ENCODE results near the gene DTX3L. TPM values are rescaled to one million over a fixed set of nuclear protein-coding genes. Genes with fewer than 3 reads are reported as not detected.

Gene DTX3L
- total RNA-seq, 1 donor from 2014 or later: 16.6 TPM

DNA sequence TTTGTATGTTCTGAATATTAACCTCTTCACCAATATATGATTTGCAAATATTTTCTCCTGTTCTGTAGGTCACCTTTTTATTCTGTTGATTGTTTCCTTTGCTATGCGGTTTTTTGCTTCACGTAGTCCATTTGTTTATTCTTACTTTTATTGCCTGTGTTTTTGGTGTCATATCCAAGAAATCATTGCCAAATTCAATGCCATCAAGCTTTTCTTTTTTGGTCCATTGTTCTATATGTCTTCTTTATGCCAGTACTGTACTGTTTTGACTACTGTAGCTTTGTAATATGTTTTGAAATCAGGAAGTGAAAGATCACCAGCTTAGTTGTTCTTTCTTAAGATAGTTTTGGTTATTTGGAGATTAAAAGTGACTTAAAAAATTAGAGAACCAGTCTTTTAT, 17.5 kb downstream of the DTX3L start:
- Mint-ChIP-seq H3K27me3 (ENCODE audit: low read depth) (peaks cover 6% of the 10 kb centered on the region), H3K9me3 (ENCODE audit: low read depth) (peaks cover 23% of the 10 kb centered on the region), H3K27ac (ENCODE audit: unreplicated experiment) (no peak overlapping the region), H3K4me3 (ENCODE audit: unreplicated experiment) (no peak overlapping the region), H3K4me1 (ENCODE audit: low read depth) (peaks cover 5% of the 10 kb centered on the region), H3K36me3 (ENCODE audit: low read depth) (peaks cover 12% of the 10 kb centered on the region)
- no peak for DNase-seq (ENCODE audit: low spot score)
- TF ChIP-seq, protein P1, sequence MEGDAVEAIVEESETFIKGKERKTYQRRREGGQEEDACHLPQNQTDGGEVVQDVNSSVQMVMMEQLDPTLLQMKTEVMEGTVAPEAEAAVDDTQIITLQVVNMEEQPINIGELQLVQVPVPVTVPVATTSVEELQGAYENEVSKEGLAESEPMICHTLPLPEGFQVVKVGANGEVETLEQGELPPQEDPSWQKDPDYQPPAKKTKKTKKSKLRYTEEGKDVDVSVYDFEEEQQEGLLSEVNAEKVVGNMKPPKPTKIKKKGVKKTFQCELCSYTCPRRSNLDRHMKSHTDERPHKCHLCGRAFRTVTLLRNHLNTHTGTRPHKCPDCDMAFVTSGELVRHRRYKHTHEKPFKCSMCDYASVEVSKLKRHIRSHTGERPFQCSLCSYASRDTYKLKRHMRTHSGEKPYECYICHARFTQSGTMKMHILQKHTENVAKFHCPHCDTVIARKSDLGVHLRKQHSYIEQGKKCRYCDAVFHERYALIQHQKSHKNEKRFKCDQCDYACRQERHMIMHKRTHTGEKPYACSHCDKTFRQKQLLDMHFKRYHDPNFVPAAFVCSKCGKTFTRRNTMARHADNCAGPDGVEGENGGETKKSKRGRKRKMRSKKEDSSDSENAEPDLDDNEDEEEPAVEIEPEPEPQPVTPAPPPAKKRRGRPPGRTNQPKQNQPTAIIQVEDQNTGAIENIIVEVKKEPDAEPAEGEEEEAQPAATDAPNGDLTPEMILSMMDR (IDR thresholded peaks at IDR 0.05): no peak

DNA sequence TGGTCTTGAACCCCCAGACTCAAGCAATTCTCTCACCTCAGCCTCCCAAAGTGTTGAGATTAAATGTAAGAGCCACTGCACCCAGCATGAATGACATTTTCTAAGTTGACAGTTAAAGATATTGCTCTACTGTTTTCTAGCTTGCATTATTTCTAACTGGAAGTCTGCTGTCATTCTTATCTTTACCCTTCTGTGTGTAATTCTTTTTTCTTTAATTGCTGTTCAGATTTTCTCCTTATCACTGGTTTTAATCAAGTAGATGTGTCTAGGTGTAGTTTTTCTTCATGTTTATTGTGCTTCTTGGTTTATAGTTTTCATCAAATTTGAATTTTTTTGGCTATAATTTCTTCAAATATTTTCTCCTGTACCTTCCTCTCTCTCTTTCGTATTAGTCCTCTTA, 18.3 kb downstream of the DTX3L start:
- H3K4me1 Mint-ChIP-seq (ENCODE audit: low read depth): peaks cover 5% of the 10 kb centered on the region
- TF ChIP-seq, protein P1 (IDR thresholded peaks at IDR 0.05): no peak
- H3K4me3 Mint-ChIP-seq (ENCODE audit: unreplicated experiment): no peak overlapping the region
- H3K9me3 Mint-ChIP-seq (ENCODE audit: low read depth): peaks cover 23% of the 10 kb centered on the region
- DNase-seq (ENCODE audit: low spot score): no peak
- peaks cover 12% of the 10 kb centered on the region for H3K36me3 Mint-ChIP-seq (ENCODE audit: low read depth)
- H3K27ac Mint-ChIP-seq (ENCODE audit: unreplicated experiment): no peak overlapping the region
- H3K27me3 Mint-ChIP-seq (ENCODE audit: low read depth): peaks cover 5% of the 10 kb centered on the region

DNA sequence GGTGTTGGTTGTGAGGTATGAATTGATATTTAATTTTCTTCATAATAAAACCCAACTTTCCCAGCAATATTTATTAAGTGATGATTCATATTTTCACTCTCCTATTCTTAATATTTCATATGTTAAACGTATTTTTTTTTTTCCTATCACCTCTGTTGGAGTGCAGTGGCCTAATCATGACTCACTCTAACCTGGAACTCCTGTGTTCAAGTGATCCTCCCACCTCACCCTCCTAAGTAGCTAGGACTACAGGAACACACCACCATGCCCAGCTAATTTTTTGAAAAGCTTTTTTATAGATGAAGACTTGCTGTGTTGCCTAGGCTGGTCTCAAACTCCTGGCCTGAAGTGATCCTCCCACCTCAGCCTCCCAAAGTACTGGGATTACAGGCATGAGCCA, 22.0 kb downstream of the DTX3L start:
- H3K9me3 Mint-ChIP-seq (ENCODE audit: low read depth): peaks cover 23% of the 10 kb centered on the region
- H3K4me1 Mint-ChIP-seq (ENCODE audit: low read depth): no peaks in the 10 kb centered on the region
- H3K27me3 Mint-ChIP-seq (ENCODE audit: low read depth): peaks cover 6% of the 10 kb centered on the region
- H3K36me3 Mint-ChIP-seq (ENCODE audit: low read depth): peaks cover 12% of the 10 kb centered on the region
- no peak overlapping the region for H3K4me3 Mint-ChIP-seq (ENCODE audit: unreplicated experiment)
- no peak for DNase-seq (ENCODE audit: low spot score)
- TF ChIP-seq, protein P1 (IDR thresholded peaks at IDR 0.05): no peak
- H3K27ac Mint-ChIP-seq (ENCODE audit: unreplicated experiment): no peak overlapping the region

DNA sequence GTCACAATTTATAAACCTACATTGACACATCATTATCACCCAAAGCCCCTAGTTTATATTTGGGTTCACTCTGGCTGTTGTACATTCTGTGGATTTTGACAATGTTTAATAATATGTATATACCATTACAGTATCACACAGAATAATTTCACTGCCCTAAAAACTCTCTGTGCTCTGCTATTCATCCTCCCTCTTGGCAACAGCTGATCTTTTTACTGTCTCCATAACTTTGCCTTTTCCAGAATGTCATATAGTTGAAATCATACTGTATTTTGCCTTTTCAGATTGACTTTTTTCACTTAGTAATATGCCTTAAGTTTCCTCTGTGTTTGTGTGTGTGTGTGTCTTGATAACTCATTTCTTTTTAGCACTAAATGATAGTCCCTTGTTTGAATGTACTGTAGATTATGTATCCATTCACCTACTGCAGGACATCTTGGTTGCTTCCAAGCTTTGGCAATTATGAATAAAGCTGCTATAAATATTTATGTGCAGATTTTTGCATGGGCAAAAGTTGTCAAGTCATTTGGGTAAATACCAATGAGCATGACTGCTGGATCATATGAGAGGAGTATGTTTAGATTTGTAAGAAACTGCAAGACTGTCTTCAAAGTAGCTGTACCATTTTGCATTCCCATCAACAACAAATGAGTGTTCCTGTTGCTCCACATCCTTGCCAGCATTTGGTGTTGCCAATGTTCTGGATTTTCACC, 22.8 kb downstream of the DTX3L start:
- H3K9me3 Mint-ChIP-seq (ENCODE audit: low read depth): peaks cover 15% of the 10 kb centered on the region
- no peak for DNase-seq (ENCODE audit: low spot score)
- no peak overlapping the region for H3K4me3 Mint-ChIP-seq (ENCODE audit: unreplicated experiment)
- peaks cover 8% of the 10 kb centered on the region for H3K27me3 Mint-ChIP-seq (ENCODE audit: low read depth)
- TF ChIP-seq, protein P1 (IDR thresholded peaks at IDR 0.05): no peak
- no peak overlapping the region for H3K27ac Mint-ChIP-seq (ENCODE audit: unreplicated experiment)
- H3K4me1 Mint-ChIP-seq (ENCODE audit: low read depth): no peaks in the 10 kb centered on the region
- peaks cover 6% of the 10 kb centered on the region for H3K36me3 Mint-ChIP-seq (ENCODE audit: low read depth)

DNA sequence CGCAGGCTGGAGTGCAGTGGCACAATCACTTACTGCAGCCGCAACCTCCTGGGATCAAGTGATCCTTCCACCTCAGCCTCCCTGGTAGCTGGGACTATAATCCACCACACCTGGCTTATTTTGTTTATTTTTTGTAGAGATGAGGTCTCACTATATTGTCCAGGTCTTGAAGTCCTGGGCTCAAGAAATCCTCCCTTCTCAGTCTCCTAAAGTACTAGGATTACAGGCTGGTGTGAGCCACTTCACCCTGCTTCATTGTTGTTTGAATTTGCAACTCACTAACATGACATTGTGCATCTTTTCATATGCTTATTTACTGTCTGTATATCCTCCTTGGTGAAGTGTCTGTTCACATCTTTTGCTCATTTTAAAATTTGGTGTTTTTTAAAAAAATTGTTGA, 23.4 kb downstream of the DTX3L start:
- H3K9me3 Mint-ChIP-seq (ENCODE audit: low read depth): peaks cover 11% of the 10 kb centered on the region
- peaks cover 3% of the 10 kb centered on the region for H3K36me3 Mint-ChIP-seq (ENCODE audit: low read depth)
- TF ChIP-seq, protein P1 (IDR thresholded peaks at IDR 0.05): no peak
- no peaks in the 10 kb centered on the region for H3K4me1 Mint-ChIP-seq (ENCODE audit: low read depth)
- peaks cover 8% of the 10 kb centered on the region for H3K27me3 Mint-ChIP-seq (ENCODE audit: low read depth)
- H3K27ac Mint-ChIP-seq (ENCODE audit: unreplicated experiment): no peak overlapping the region
- no peak overlapping the region for H3K4me3 Mint-ChIP-seq (ENCODE audit: unreplicated experiment)
- no peak for DNase-seq (ENCODE audit: low spot score)

All from chondrocyte (in vitro differentiated cells).